Measurements from ENCODE around the gene PDE3A. TPM values are rescaled to one million over a fixed set of nuclear protein-coding genes. Genes with fewer than 3 reads are reported as not detected.

Gene PDE3A
- total RNA-seq, 1 experiment from 2014 or later, result 19.9 TPM

DNA sequence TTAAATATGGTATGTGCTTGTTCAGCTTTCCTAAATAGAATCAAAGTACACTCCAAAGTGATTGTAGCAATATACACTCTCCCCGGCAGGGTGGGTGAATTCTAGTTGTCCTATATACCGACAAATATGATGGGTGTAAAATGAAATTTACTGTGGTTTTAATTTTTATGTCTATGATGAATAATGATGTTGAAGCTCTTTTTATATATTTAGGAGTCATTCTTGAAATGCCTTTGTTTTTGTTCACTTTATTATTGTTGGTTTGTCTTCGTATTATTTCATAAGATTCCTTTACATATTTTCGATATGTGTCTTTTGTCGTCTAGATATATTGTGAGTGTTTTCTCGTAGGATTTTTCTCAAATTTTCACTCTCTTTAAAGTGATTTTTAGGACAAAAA, 105.7 kb downstream of the PDE3A start:
- Mint-ChIP-seq H3K27me3 (ENCODE audit: unreplicated experiment) (no peaks in the 10 kb centered on the region), H3K9me3 (ENCODE audit: low read depth, unreplicated experiment) (no peaks in the 10 kb centered on the region), H3K4me1 (ENCODE audit: low read depth, unreplicated experiment) (no peaks in the 10 kb centered on the region), H3K27ac (ENCODE audit: unreplicated experiment) (no peak overlapping the region), H3K36me3 (ENCODE audit: insufficient read depth, unreplicated experiment) (no peaks in the 10 kb centered on the region), H3K4me3 (ENCODE audit: low read depth, unreplicated experiment) (no peak overlapping the region)
- no peak for DNase-seq
- TF ChIP-seq, protein P1, sequence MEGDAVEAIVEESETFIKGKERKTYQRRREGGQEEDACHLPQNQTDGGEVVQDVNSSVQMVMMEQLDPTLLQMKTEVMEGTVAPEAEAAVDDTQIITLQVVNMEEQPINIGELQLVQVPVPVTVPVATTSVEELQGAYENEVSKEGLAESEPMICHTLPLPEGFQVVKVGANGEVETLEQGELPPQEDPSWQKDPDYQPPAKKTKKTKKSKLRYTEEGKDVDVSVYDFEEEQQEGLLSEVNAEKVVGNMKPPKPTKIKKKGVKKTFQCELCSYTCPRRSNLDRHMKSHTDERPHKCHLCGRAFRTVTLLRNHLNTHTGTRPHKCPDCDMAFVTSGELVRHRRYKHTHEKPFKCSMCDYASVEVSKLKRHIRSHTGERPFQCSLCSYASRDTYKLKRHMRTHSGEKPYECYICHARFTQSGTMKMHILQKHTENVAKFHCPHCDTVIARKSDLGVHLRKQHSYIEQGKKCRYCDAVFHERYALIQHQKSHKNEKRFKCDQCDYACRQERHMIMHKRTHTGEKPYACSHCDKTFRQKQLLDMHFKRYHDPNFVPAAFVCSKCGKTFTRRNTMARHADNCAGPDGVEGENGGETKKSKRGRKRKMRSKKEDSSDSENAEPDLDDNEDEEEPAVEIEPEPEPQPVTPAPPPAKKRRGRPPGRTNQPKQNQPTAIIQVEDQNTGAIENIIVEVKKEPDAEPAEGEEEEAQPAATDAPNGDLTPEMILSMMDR (IDR thresholded peaks at IDR 0.05; ENCODE audit: unreplicated experiment), result no peak
- intact Hi-C loops (cut with micrococcal nuclease; ENCODE audit: unreplicated experiment), result no loop called here
- BruUV-seq (replicated peaks), result no TSS peak
- CTCF ChIA-PET, result no interaction called here

DNA sequence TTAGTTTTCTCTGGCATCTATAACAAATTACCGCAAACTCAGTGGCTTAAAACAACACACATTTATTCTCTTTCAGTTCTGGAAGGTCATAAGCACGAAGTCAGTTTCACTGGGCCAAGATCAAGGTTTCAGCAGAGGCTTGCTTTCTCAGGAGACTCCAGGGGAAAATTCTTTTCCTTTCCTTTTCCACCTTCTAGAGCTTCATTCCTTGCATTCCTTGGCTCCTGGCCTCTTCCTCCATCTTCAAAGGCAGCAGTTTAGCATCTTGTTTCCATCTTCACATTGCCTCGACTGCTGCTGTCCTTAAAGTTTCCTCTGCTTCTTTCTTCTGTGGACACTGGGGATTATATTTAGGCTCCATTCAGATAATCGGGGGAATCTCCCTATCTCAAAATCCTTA, 106.1 kb downstream of the PDE3A start:
- no TSS peak for BruUV-seq (replicated peaks)
- TF ChIP-seq, protein P1 (IDR thresholded peaks at IDR 0.05; ENCODE audit: unreplicated experiment), result no peak
- H3K27ac Mint-ChIP-seq (ENCODE audit: unreplicated experiment), result no peak overlapping the region
- H3K9me3 Mint-ChIP-seq (ENCODE audit: low read depth, unreplicated experiment), result no peaks in the 10 kb centered on the region
- H3K27me3 Mint-ChIP-seq (ENCODE audit: unreplicated experiment), result no peaks in the 10 kb centered on the region
- CTCF ChIA-PET, result no interaction called here
- no peak overlapping the region for H3K4me3 Mint-ChIP-seq (ENCODE audit: low read depth, unreplicated experiment)
- H3K36me3 Mint-ChIP-seq (ENCODE audit: insufficient read depth, unreplicated experiment), result no peaks in the 10 kb centered on the region
- H3K4me1 Mint-ChIP-seq (ENCODE audit: low read depth, unreplicated experiment), result no peaks in the 10 kb centered on the region
- DNase-seq, result no peak
- intact Hi-C loops (cut with micrococcal nuclease; ENCODE audit: unreplicated experiment), result no loop called here

DNA sequence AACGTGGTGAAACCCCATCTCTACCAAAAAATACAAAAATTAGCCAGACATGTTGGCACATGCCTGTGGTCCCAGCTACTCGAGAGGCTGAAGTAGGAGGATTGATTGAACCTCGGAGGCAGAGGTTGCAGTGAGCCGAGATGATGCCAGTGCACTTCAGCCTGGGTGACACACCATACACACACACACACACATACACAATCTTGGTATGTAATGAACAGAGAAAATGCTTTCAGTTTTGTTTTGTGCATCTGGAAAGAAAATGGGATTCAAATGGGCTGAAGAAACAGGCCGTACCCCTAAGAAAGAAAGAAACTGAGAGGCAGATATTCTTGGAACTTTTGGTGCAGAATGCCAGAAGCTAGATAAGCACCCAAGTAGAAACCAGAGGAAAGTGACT, 107.2 kb downstream of the PDE3A start:
- BruUV-seq (replicated peaks), result no TSS peak
- Mint-ChIP-seq H3K27me3 (ENCODE audit: unreplicated experiment) (no peaks in the 10 kb centered on the region), H3K4me1 (ENCODE audit: low read depth, unreplicated experiment) (no peaks in the 10 kb centered on the region), H3K36me3 (ENCODE audit: insufficient read depth, unreplicated experiment) (no peaks in the 10 kb centered on the region), H3K9me3 (ENCODE audit: low read depth, unreplicated experiment) (no peaks in the 10 kb centered on the region), H3K27ac (ENCODE audit: unreplicated experiment) (no peak overlapping the region), H3K4me3 (ENCODE audit: low read depth, unreplicated experiment) (no peak overlapping the region)
- TF ChIP-seq, protein P1 (IDR thresholded peaks at IDR 0.05; ENCODE audit: unreplicated experiment), result no peak
- CTCF ChIA-PET, result interaction anchor here (0.6 kb wide), 1 partner anchor 43 kb away, joined by 3 read pairs; no protein-coding TSS in a partner anchor
- no peak for DNase-seq
- intact Hi-C loops (cut with micrococcal nuclease; ENCODE audit: unreplicated experiment), result no loop called here

DNA sequence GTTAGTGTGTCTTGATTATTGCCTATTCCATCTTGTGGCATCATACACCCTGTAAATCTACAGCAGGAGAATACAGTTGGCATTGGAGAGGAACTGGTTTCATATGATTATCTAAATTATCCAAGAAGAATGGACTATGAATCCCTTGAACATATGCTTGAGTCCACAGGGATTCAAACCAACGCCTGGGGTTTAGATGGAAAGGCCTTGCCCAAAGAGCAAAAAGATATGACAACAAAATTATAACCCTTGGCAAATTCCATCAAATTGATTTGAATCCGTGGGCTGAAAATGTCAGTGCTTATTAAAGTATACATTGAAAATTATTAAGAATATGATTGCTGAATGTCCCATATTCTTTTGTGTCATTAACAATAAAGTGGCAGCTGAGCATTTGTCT, 108.2 kb downstream of the PDE3A start:
- no peak overlapping the region for H3K27ac Mint-ChIP-seq (ENCODE audit: unreplicated experiment)
- BruUV-seq (replicated peaks), result no TSS peak
- DNase-seq, result no peak
- no peaks in the 10 kb centered on the region for H3K4me1 Mint-ChIP-seq (ENCODE audit: low read depth, unreplicated experiment)
- no peak overlapping the region for H3K4me3 Mint-ChIP-seq (ENCODE audit: low read depth, unreplicated experiment)
- intact Hi-C loops (cut with micrococcal nuclease; ENCODE audit: unreplicated experiment), result no loop called here
- CTCF ChIA-PET, result no interaction called here
- no peaks in the 10 kb centered on the region for H3K27me3 Mint-ChIP-seq (ENCODE audit: unreplicated experiment)
- TF ChIP-seq, protein P1 (IDR thresholded peaks at IDR 0.05; ENCODE audit: unreplicated experiment), result no peak
- no peaks in the 10 kb centered on the region for H3K36me3 Mint-ChIP-seq (ENCODE audit: insufficient read depth, unreplicated experiment)
- no peaks in the 10 kb centered on the region for H3K9me3 Mint-ChIP-seq (ENCODE audit: low read depth, unreplicated experiment)
